ENCODE measurements around the gene PHOX2A.
"Not testable (repeated sequence)": the region's sequence is repeated elsewhere in the genome, so short reads cannot be mapped to it uniquely, and the experiment has no call there.

Gene PHOX2A

DNA sequence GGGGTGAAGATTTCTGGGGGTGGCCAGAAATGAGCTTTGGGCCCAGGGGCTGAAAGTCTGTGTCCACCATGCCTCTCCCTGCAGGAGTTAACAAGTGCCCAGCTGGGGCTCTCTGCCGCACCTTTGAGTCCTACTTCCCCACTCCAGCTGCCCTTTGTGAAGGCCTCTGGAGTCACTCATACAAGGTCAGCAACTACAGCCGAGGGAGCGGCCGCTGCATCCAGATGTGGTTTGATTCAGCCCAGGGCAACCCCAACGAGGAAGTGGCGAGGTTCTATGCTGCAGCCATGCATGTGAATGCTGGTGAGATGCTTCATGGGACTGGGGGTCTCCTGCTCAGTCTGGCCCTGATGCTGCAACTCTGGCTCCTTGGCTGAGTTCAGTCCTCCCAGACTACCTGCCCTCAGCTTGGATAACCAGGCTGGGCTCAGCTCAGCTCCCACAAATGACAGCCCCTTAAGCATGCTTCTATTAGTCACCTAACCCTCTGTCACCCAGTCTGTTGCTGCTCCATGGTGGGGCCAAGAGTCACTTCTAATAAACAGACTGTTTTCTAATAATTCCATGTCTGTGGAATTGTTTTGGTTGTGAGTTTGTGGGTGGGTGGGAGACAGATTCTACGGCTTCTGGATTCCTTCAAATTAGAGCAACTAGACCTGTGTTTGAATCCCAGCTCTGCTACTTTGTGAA is 22.4 kb downstream of the PHOX2A start:
- peak; percentile 32 for DNase-seq

DNA sequence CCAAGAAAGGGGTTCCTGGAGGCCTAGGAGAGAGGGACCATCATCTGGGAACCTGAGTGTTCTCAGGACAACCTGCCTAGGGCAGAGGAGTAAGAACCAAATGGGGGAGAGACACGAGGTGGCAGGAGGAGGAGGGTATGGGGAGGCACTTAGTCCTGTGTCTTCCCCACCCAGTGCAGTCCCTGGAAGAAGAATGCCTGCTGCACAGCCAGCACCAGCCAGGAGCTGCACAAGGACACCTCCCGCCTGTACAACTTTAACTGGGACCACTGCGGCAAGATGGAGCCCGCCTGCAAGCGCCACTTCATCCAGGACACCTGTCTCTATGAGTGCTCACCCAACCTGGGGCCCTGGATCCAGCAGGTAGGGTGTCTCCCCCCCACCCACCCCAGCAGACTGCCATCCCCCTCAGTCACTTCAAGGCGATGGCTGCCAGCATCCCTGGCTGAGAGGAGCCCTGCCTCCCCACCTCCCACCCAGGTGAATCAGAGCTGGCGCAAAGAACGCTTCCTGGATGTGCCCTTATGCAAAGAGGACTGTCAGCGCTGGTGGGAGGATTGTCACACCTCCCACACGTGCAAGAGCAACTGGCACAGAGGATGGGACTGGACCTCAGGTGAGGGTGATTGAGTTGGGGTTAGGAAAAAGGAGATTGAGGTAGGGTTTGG is 23.1 kb downstream of the PHOX2A start:
- no peak for DNase-seq

DNA sequence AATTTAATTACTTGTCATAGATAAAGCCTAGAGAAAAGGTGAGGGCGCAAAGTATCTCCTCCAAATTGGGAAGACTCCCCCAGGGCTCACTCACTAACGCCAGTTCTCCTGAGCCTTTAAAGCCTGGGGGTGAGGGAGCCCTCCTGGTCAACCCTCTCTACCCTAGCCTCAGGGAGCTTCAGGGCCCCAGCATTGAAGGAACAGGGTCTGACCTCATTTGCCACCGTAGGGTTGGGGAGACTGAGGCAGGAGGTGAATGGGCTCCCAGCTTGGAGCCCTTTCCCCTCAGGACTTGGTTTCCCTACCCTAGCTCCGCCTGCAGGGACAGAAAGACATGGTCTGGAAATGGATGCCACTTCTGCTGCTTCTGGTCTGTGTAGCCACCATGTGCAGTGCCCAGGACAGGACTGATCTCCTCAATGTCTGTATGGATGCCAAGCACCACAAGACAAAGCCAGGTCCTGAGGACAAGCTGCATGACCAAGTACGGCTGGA is 25.7 kb downstream of the PHOX2A start:
- no peak for DNase-seq

DNA sequence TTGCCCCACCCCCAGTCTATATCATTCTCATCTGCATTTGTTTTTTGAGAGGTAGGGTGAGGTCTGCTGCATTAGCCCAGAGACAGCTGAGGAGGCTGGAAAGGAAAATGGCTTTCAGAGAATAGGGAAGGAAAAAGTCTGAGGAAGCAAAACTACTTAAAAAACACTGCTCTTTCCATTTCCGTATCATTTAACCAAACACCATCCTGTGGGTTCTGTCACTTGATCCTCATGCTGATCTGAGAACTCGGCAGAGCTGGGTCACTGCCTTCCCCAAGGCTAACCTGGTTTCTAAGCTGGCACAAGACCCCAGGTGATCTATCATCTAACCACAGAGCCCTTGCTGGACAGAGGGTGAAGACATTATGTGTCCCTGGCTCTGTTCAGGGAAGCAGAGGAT is 26.1 kb downstream of the PHOX2A start:
- no peak for DNase-seq

DNA sequence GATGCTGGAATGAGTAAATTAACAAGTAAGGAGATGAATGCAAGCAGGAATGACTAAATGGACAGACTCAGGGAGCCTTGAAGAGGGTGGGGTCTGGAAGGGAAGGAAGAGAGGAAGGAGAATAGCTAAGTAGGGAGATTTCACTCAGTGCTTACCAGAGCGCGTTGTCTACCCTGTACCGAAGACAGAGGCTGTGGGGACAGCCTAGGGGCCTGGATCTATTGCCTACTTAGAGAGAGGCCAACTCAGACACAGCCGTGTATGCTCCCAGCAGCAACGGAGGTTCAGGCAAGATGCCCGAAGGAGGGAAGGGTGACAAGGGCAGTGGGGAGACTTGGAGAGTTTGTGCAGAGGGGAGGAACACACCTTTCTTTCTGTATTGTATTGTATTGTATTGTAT is 27.3 kb downstream of the PHOX2A start, which contains the start of gene FOLR2:
Gene FOLR2 (plus strand): TSS at position 157 of the 400 bp plus-strand sequence. CDS start 1,791 bp downstream, outside the sequence.
- DNase-seq = no peak

DNA sequence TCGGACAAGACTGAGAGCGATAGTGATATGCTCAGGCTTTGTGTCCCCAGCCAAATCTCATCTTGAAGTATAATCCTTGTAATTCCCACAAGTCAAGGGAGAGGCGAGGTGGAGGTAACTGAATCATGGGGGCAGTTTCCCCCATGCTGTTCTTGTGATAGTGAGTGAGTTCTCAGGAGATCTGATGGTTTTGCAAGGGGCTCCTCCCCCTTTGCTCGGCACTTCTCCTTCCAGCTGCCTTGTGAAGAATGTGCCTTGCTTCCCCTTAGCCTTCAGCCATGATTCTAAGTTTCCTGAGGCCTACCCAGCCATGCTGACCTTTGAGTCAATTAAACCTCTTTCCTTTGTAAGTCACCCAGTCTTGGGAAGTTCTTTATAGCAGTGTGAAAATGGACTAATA is 34.9 kb downstream of the PHOX2A start:
- no peak for DNase-seq

DNA sequence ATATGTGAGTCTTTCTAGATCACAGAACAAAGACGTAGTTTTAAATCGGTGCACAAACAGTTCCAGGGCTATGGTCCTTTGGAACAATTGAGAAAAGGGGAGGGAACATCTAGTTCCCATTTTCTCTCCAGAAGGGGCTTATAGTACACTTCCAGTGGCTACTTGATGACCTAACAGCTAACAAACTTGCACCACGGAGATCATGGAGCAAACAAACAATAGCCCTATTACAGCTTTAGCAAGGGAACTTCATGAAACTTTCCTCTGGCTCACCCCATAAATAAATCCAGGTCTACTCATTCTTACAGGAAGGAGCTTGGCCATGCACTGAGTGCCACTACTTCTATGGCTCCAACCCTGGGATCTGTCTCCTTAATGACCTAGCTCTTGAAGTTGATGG is 35.7 kb downstream of the PHOX2A start:
- DNase-seq = no peak

DNA sequence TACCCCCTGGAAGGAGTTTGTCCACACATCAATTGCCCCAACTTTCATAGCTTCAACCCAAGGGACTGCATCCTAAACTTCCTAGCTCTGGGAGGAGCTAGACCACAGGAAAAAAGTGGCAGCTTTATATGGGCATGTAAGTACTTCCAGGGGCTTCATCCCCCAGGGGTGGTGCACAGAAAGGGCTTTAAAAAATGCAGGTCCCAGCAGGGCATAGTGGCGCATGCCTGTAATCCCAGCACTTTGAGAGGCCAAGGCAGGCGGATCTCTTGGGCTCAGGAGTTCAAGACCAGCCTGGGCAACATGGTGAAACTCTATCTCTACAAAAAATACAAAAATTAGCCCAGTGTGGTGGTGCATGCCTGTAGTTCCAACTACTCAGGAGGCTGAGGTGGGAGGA is 37.2 kb downstream of the PHOX2A start:
- not testable (repeated sequence) for DNase-seq

DNA sequence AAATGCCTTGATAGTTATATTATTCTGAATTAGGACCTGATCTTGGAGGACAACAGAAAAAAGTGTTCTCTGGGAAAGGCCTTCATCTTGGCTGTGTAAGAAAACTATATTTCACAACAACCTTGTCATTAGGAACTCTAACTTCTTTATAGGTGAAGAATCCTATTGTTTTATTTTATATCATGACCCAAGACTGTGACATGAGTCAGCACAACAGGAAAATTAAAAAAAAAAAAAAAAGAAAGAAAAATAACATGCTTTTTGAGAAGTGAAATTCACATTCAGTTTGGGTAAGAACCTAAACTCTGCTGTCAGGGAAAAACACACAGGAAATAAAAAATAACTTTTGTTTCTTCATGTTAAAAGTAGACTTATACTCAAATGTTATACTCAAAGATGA is 39.1 kb downstream of the PHOX2A start:
- no peak for DNase-seq

DNA sequence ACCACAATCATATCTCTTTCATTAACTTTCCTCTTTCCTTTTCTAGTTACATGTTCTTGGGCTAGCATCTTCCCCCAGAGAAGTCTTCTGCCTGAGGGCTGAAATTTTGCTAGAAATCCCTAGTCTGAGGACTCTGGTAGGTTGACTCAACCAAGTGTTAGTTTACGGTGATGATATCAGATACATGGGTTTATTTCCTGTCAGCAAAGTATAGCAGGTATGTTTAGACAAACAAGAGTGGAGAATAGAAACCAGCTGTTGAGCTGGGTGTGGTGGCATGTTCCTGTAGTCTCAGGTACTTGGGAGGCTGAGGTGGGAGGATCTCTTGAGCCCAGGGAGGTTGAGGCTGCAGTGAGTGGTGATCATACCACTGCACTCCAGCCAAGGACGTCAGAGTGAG is 40.8 kb downstream of the PHOX2A start:
- DNase-seq = no peak

DNA sequence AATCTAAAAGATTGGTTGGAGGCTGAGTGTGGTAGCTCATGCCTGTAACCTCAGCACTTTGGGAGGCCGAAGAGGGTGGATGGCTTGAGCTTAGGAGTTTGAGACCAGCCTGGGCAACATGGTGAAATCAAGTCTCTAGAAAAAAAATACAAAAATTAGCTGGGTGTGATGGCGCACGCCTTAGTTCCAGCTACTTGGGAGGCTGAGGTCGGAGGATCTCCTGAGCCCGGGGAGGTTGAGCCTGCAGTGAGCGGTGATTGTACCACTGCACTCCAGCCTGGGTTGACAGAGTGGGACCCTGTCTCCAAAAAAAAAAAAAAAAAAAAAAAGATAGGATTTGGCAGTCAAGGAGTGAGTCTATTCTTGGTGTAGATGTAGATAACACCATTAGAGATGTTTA is 41.4 kb downstream of the PHOX2A start:
- no peak for DNase-seq

DNA sequence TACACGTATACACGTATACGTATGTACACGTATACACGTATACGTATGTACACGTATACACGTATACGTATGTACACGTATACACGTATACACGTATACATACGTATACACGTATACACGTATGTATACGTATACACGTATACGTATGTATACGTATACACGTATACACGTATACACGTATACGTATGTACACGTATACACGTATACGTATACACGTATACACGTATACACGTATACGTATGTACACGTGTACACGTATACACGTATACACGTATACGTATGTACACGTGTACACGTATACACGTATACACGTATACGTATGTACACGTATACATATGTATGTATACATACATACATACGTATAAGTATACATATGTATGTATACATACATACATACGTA is 42.5 kb downstream of the PHOX2A start:
- DNase-seq = not testable (repeated sequence)

DNA sequence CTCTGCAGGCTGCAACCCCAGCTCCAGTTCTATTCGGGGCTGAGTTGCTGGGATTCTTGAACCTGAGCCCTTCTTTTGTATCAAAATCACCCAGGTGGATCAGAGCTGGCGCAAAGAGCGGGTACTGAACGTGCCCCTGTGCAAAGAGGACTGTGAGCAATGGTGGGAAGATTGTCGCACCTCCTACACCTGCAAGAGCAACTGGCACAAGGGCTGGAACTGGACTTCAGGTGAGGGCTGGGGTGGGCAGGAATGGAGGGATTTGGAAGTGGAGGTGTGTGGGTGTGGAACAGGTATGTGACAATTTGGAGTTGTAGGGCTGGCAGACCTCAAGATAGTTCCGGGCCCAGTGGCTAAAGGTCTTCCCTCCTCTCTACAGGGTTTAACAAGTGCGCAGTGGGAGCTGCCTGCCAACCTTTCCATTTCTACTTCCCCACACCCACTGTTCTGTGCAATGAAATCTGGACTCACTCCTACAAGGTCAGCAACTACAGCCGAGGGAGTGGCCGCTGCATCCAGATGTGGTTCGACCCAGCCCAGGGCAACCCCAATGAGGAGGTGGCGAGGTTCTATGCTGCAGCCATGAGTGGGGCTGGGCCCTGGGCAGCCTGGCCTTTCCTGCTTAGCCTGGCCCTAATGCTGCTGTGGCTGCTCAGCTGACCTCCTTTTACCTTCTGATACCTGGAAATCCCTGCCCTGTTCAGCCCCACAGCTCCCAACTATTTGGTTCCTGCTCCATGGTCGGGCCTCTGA is 48.3 kb downstream of the PHOX2A start:
- no peak for DNase-seq

DNA sequence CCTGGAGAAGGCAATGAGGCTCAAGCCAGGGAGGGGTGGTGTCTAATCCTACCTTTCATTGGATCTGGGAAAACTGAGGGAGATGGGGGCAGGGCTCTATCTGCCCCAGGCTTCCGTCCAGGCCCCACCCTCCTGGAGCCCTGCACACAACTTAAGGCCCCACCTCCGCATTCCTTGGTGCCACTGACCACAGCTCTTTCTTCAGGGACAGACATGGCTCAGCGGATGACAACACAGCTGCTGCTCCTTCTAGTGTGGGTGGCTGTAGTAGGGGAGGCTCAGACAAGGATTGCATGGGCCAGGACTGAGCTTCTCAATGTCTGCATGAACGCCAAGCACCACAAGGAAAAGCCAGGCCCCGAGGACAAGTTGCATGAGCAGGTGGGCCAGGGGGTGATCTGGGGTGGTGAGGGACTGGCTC is 52.0 kb downstream of the PHOX2A start, which contains the start of gene FOLR1:
Gene FOLR1 (plus strand): TSS at position 180 of the 421 bp plus-strand sequence. CDS start 34 bp downstream, at position 214.
- DNase-seq = peak; percentile 30

DNA sequence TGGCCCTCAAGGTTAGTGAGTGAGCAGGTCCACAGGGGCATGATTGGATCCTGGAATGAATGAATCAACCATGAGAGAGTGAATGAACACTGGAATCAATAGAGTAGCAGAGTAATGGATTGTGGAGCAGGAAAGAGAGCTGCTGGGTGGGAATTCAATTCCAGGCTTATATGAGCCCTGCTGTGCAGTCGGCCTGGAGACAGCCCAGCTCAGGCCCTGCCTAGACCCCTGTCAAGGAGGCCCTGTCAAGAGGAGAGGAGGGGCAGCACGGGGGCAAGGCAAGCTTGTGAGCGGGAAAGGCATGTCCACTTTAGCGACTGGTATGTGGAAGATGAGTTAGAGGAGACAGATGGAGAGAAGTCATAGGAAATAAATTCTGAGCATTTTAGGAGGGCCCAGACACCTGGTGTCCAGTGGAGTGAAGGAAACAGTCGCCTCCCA is 53.3 kb downstream of the PHOX2A start:
- DNase-seq = no peak

DNA sequence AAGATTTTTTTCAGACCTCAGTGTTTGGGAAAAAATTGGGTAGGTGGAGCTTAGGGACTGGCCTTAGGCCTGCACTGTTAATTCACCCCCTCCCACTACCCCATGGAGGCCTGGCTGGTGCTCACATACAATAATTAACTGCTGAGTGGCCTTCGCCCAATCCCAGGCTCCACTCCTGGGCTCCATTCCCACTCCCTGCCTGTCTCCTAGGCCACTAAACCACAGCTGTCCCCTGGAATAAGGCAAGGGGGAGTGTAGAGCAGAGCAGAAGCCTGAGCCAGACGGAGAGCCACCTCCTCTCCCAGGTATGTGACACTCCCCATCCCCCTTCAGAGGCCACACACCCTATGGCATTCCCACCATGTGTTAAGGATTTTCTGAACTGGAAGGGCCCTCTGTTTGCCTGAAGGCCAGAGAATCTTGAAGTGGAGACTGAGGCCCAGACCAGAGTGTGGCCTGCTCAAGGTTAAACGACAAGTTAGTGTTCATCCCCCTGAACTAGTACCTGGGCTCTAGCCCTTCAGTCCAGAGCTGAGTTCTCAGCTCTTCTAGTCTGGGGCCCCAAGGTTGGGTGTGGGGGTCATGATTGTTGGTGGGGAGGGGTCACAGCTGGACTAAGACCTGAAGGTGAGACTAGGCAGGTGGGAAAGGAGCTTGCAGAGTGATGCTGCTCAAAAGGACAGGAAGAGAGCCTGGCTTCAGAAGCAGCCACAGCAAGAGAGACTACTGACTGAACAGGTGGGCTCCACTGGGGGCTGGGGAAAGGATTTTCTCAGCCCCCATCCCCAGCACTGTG is 54.3 kb downstream of the PHOX2A start:
- peak; percentile 70 for DNase-seq

All from femur (tissue), 1 donor.